HG02571 (cell line): ENCODE results near the gene SPDYE18.
"Not testable (repeated sequence)": the region's sequence is repeated elsewhere in the genome, so short reads cannot be mapped to it uniquely, and the experiment has no call there.

Experiments used
- ATAC-seq: cut with Tn5 transposase; IDR thresholded peaks from one replicate; pipeline ENCODE4 v1.9.1; 2021; ENCODE audit warnings: mild to moderate bottlenecking, moderate library complexity; ENCODE audit not compliant: unreplicated experiment

The SPDYE18 gene, protein sequence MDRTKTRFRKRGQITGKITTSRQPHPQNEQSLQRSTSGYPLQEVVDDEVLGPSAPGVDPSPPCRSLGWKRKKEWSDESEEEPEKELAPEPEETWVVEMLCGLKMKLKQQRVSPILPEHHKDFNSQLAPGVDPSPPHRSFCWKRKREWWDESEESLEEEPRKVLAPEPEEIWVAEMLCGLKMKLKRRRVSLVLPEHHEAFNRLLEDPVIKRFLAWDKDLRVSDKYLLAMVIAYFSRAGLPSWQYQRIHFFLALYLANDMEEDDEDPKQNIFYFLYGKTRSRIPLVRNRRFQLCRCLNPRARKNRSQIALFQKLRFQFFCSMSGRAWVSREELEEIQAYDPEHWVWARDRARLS

DNA sequence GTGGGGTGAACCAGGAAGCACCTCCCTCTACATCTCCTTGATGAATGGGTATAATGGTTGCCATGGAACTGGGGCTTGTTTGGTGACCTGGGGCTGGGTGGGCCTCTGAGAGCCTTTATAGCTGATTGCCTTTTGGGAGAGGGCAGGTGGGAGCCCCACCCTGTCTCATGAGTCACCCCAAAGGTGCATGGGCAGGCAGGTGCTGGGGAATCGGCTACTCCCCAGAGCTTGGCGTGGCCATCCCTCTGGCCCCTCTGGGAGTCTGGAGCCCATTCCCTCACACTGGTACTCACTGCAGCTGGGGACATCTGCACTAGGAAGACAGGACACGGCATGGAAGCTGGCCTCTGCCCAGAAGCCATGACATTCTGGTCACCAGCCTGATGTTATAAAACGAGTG lies at the start of gene SPDYE18:
Gene SPDYE18 (minus strand): TSS at position 2 of the 400 bp plus-strand sequence. CDS start 2,046 bp downstream, outside the sequence.
- ATAC-seq = not testable (repeated sequence)

DNA sequence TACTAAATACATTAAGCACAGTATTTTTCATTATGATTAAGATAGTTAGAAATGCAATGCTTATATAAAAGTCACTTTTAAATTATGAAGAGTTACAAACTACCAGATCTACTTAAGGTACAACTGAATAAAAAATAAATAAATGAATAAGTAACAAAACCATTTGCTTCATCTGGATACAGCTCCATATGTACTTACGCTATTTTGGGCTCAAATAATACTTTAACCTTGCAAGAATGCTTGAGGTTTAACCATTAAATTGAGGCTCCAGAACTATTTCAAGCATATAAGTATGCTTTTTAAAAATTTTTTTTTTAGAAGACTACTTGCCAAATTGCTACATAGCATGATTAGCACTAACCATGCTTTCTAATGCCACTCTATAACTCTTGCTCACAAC lies 46.0 kb upstream of the SPDYE18 start:
- not testable (repeated sequence) for ATAC-seq

DNA sequence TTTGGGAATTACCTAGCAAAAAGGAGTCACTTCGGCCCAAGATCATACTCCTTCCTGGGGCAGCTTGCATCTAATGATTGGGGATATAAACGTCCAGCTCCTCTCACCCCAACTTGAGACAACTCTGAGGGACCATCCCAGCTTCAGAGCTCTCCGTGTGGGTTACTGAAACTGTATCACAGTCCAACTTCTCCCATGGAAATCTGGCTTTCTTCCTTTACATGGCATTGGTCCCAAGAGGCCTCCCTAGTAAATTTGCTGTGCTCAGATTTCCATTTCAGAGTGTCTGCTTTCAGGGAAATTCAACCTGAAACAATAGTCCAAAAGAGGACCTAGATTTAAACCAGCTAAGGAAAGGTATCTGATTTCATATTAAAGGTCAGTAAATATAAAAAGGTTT lies 45.3 kb upstream of the SPDYE18 start:
- not testable (repeated sequence) for ATAC-seq

DNA sequence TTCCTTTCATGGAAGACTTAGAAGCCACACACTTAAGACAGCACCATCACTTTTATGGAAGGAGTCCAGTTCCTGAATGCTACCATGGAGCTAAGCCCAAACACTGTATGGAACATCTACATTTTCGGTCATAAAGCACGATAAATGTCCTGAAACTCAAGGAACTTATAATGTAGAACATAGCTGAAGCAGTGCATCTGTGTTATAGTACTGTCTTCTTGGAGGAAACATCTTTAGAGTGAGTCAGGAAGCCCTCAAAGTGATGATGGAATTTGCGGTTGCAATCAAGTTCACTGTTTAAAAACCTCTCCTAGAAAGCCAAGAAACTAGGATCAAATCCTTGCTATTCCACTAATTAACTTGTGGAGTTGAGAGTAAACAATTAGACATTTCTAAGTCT lies 43.5 kb upstream of the SPDYE18 start:
- ATAC-seq = not testable (repeated sequence)

DNA sequence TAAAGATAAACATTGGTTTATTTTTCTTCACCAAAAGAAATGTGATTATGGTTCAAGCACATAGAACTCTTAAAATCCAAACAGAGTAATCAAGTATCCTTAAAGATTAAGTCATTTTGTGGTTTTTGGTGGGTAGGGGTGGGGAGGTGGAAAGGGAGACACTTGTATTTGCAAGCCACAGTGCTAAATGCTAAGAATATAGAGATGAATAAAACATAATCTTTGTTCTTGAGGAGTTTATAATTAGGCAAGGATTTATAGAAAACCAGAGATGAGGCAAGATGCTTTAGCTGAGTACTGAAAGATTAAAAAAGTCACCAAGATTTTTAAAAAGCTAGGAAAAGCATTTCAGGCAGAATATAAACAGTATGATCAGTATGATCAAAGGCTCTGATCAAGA lies 40.3 kb upstream of the SPDYE18 start:
- not testable (repeated sequence) for ATAC-seq

DNA sequence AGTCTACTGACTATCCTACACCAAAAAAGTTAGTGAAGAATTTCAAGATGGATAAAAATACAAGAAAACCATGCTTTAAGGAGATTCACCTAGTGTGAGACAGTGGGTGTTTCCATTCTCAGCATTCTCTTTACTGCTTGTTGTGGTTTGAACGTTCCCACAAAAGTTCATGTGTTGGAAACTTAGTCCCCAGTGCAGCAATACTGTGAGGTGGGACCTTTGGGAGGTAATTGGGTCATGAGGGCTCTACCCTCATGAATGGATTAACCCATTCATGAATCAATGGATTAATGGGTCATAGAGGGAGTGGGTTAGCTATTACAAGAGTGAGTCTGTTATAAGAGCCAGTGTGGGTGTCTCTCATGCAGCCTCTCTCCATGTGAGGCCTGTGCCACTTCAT lies 38.8 kb upstream of the SPDYE18 start:
- ATAC-seq = not testable (repeated sequence)

DNA sequence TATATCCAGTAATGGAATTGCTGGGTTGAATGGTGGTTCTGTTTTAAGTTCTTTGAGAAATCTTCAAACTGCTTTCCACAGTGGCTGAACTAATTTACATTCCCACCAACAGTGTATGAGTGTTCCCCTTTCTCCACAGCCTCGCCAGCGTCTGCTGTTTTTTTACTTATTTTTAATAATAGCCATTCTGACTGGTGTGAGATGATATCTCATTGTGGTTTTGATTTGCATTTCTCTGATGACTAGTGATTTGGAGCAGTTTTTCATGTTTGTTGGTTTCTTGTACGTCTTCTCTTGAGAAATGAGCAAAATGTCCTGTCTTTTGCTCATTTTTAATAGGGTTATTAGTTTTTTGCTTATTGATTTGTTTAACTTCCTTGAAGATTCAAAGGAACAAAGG lies 38.1 kb upstream of the SPDYE18 start:
- ATAC-seq = not testable (repeated sequence)

DNA sequence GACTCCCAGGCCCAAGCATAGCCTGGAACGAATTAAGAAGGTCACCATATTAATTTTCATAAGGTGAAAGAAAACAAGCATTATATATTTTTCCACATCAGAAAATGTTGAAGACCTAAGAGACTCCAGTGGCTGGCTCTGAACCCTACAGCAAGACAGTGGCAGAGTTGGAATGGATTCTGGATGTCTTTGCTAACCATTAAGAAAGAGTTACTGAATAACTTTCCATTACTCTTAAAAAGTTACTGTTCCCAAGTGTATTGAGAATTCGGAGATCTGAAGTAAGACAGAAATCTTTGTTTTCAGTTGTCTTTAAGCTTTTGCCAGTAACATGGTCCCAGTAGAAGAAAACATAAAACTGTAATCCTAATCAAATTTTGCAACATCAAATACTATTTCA lies 29.9 kb upstream of the SPDYE18 start:
- not testable (repeated sequence) for ATAC-seq

DNA sequence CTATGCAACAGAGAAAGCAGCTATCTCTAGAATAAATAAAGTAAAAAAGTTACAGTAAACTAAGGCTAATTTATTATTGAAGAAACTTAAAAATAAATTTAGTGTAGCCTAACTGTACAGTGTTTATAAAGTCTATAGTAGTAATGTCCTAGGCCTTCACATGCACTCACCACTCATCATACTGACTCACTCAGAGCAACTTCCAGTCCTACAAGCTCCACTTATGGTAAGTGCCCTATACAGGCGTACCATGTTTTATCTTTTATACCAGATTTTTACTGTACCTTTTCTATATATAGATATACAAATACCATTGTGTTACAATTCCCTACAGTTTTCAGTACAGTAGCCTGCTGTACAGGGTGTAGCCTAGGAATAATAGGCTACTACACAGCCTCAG lies 19.8 kb upstream of the SPDYE18 start:
- not testable (repeated sequence) for ATAC-seq

DNA sequence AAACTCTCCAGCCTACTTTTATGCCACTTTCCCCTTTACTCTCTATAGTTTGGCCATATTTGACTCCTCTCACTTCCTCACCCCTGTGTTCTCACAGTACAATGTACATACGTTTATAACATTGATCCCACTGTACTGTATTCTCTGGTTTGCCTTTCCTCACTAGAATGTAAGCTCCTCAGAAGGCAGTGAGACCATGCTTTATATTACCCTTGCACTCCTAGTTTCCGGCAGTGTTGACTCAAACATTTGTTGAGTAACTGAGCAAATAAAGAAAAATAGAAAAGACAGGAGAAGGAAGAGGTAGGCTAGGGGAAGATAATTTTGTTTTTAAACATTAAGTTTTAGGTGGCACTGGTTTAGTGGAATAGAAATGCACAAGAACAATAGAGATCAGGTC lies 17.9 kb upstream of the SPDYE18 start:
- not testable (repeated sequence) for ATAC-seq

DNA sequence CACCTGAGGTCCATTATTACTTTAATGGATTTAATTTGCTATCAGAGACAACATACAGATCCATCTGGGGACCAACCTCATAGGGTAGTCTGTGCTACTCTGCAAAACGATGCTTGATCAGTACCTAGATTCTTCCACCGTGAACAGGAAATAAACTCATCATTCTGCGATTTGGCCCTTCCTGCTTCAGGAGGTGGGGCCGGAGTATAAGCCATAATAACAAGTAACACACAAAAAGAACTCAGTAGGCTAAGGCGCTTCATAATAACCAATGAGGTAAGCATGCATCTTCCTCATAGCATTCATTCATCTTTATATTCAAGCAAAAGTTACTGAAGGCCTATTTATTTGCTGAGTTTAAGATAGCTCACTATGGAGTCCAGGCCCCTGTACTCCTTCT lies 17.3 kb upstream of the SPDYE18 start:
- ATAC-seq = not testable (repeated sequence)

DNA sequence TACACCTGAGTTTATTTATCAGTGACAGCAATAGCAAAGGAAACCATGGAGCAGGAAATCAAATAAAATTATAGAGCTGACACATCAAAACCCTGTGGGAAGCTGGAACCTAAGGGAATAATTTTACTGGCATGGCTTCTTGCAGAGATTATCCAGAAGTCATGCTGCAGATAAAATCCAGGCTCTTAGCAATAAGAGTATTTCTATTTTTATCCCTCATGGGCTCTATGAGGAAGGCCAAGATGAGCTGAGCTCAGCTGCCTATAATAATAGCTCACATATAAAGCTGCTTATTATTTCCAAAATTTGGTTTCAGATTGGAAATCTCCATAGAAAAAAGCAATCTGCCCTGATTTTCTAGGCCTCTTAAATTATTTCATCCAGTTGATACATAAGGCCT lies 16.8 kb upstream of the SPDYE18 start:
- not testable (repeated sequence) for ATAC-seq

DNA sequence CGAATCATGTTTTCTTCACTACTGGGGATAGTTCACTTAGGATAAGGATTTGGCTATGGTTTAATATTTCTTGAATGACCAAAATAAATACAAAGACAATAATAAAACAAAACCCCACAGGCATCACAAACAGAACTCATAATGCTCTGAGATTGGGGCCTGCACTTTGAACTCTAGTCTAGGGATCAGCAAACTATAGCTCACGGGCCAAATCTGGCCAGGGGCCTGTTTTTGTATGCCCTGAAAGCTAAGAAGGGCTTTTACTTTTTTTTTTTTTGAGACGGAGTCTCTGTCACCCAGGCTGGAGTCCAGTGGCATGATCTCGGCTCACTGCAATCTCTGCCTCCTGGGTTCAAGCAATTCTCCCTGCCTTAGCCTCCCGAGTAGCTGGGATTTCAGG lies 14.7 kb upstream of the SPDYE18 start:
- not testable (repeated sequence) for ATAC-seq

DNA sequence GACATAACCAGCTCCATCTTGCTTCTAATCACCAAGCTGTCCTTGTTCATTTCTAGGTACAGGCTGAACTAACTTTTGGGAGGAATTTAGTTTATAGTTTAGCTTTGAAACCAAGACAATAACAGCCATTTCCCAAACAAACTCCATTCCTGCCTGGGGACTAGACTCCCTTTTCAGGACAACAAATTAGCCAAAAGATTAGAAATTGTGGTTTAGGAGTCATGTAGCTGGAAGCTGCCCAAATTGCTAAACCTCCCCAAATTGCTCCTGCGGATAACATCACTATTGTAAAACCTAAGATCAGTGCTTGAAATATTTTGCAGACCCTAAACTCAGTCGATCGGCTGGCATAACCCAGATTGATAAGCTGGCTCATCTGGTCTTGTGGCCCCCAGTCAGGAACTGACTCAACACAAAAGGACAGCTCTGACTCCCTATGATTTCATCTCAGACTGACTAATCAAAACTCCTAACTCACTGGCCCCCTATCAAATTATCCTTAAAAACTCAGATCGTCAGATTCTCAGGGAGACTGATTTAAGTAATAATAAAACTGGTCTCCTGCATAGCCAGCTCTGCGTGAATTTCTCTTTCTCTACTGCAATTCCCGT lies 12.5 kb upstream of the SPDYE18 start:
- ATAC-seq = not testable (repeated sequence)

DNA sequence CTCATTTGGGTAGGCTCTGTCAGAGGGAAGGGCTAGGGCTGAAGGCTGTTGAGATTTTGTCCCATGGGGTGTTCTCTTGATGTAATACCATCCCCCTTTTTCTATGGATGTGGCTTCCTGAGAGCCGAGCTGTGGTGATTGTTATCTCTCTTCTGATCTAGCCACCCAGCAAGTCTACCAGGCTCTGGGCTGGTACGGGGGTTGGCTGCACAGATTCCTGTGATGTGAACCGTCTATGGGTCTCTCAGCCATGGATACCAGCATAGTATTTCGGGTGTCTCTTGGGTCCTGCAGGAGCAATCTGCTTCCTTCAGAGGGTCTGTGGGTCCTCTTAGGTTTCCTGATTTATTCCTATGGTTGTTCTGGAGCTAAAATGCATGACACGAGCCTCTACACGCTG lies 8.8 kb upstream of the SPDYE18 start:
- ATAC-seq = not testable (repeated sequence)

DNA sequence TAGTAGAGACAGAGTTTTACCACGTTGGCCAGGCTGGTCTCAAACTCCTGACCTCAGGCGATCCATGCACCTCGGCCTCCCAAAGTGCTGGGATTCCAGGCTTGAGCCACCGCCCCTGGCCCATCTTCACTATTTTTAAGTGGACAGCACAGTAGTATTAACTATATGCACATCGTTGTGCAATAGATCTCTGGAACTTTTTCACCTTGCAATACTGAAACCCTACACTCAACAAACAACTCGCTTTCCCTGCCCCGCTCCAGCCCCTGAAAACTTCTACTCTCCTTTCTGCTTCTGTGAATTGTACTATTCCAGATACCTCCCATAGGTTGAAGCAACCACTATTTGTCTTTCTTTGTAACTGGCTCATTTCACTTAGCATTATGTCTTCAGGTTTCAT lies 3.5 kb upstream of the SPDYE18 start:
- not testable (repeated sequence) for ATAC-seq

DNA sequence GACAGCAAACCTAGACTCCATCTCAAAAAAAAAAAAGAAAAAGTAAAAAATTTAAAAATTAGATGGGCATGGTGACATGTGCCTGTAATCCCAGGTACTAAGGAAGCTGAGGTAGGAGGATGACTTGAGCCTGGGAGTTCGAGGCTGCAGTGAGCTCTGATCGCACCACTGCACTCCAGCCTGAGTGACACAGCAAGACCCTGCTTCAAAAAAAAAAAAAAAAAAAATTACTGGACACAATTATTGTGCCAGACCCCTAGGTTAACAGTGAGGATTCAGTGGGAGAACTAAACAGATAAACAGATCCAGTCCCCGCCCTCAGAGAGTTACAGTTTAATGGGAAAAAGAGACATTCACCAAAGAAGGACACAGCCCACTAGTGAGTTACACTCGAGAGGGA lies 1.4 kb upstream of the SPDYE18 start:
- ATAC-seq = not testable (repeated sequence)

DNA sequence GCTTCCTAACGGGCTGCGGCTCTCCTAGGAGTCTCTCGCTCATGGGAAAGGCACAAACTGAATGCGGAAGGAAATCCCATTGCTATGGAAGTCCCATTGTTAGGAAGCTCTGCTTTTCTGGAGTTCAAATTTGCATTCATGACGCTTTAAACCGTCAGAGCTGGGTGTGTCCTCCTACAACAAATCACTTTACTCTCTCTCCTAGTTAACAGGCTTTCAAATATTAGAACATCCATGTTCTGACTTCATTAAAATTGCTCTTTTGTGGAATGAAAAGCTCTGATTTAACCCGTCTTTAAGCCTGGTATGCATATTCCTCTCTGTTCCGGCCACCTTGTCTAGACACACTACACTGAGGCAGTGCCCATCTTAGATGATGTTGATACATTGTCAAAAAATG lies 30.1 kb downstream of the SPDYE18 start, which contains the start of gene SPDYE17:
Gene SPDYE17 (minus strand): TSS at position 101 of the 400 bp plus-strand sequence. CDS start 1,791 bp downstream, outside the sequence.
- ATAC-seq = not testable (repeated sequence)

DNA sequence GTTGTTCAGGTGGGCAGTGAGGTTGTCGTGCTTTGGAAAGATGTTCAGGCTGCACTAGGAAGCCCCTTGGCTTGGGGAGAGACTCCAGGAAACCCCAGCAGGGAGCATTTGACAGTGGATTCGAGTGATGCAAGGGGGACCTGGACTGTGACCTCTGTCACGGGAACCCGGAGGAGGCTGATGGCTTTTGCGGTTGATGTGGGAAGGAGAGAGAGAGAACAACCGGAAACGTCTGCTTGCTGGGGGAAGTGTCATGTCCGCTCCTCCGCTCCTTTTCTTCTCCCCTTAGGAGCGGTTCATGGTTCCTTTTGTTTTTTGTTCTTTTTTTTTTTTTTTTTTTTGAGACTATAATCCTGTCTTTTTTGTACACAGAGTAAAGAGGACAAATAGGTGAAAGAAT lies 36.0 kb downstream of the SPDYE18 start:
- not testable (repeated sequence) for ATAC-seq

DNA sequence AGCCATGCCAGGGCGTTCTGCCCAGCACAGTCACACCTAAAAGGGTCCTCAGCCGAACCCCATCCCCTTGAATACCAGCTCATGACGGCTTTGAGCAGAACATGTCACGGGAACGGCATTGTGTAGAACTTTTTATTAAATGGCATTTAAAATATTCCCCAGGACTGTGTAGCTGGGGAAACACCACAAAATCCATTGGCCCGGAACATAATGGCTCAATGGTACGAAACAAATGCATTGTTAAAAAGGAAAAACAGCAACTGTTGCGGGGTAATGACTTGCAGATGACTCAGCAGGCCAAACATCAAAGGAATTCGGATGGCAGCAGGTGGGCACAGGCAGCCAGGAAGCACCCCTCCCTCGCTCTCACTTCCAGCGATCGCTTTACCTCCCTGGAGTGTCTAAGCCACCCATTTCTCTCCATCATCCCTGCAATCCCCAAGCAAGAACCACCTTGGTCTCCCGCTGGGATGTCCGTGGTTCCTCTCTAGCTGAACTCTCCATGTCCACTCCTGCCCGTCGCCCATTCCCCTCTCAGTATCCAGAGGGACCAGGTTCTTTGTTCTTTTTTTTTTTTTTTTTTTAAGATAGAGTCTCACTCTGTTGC lies 52.2 kb downstream of the SPDYE18 start:
- not testable (repeated sequence) for ATAC-seq

DNA sequence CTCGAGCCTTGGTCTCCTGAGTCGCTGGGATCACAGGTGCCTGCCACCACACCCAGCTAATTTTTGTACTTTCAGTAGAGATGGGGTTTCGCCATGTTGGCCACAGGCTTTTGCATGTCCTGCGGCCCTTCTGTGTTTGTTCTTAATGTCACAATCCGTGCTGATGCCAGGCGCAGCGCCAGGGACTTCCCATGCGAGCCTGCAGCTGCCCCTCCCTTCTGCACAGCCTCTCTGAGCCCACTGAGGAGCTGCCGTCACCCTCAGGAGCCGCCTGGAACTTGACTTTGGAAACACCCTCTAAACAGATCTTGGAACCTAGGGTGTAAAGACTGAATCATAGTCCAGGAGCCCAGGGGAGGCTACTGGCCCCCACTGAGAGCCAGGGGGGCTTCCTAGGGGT lies 54.4 kb downstream of the SPDYE18 start:
- ATAC-seq = not testable (repeated sequence)
